Fibroblast of peridontal ligament (primary cell): ENCODE measurements around the gene LILRB2.
A peak's percentile ranks its signal among the peaks of the same experiment; 100 is the strongest.
"Not testable (repeated sequence)": the region's sequence is repeated elsewhere in the genome, so short reads cannot be mapped to it uniquely, and the experiment has no call there.

ENCODE experiments used
- DNase-seq: peaks from one replicate; pipeline ENCODE4 v3.0.0-alpha.2; 2010; ENCODE audit errors: extremely low read depth

LILRB2 gene

GRCh38 chr19:54240372-54241336 is 40.3 kb downstream of the LILRB2 start:
- DNase-seq: not testable (repeated sequence)

- not testable (repeated sequence) for DNase-seq
Measured at GRCh38 chr19:54239491-54240371, 41.2 kb downstream of the LILRB2 start.

GRCh38 chr19:54233941-54234340 is 47.0 kb downstream of the LILRB2 start:
- DNase-seq: no peak

DNA sequence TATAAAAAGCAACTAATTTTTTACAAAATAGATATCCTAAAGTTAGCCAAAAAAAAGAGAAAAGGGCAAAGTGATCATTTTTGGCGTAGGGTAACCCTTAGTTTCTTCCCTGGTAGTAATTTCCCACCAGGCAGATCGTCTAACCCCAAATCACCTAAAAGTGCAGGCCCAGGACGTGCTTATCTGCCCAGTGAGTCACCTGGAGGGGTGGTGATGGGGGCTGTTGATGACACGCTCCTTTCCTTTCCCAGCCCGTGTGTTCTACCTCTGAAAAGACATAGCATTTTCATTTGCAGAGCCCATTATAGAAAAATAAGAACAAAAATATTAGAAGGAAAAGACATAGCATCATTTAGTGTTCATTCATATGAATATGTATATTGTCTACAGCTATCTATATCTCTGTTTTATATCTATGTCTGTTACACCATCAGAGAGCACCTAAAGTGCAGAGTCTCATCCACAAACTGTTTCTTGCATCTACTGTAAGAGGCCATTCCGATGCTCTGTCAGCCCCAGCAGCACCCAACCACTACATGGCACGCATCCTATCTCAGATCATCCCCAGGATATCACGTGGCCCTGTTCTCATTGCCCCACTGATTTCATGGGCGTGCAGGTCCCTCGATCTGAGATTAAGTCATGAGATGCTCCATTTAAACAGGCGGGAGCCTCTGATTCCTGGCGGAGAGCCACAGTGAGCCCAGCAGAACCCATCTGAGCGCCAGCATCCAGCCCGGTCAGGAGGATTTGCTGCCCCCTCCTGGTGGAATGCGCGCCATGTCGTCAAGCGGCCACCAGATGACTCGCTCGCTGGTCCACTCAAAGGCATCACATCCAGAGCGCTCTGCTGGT is 49.6 kb downstream of the LILRB2 start:
- peak; percentile 73 for DNase-seq

- DNase-seq: no peak
Measured at GRCh38 chr19:54230031-54230430, 50.9 kb downstream of the LILRB2 start.

GRCh38 chr19:54229146-54229545 is 51.8 kb downstream of the LILRB2 start:
- no peak for DNase-seq

- DNase-seq: not testable (repeated sequence)
Measured at GRCh38 chr19:54224619-54225018, 56.3 kb downstream of the LILRB2 start.

- not testable (repeated sequence) for DNase-seq
Measured at GRCh38 chr19:54223937-54224281, 57.0 kb downstream of the LILRB2 start.
